Retinal pigment epithelial cell (primary cell): ENCODE measurements around the gene MAGEA9B.
"Not testable (repeated sequence)": the region's sequence is repeated elsewhere in the genome, so short reads cannot be mapped to it uniquely, and the experiment has no call there.

Experiments used
- DNase-seq: peaks from one replicate; pipeline ENCODE4 v3.0.0-alpha.2; 2010; ENCODE audit warnings: low read depth
- H3K4me3 ChIP-seq: 2 replicates; pipeline ENCODE4 v1.5.1; 2011; ENCODE audit warnings: mild to moderate bottlenecking, low read length, control low read depth, moderate library complexity
- TF ChIP-seq, protein P1 (sequence below): conservative IDR thresholded peaks from 2 replicates; pipeline ENCODE4 v1.5.1; 2011; ENCODE audit warnings: low read depth, low read length, control low read depth, inconsistent platforms

MAGEA9B gene

DNA sequence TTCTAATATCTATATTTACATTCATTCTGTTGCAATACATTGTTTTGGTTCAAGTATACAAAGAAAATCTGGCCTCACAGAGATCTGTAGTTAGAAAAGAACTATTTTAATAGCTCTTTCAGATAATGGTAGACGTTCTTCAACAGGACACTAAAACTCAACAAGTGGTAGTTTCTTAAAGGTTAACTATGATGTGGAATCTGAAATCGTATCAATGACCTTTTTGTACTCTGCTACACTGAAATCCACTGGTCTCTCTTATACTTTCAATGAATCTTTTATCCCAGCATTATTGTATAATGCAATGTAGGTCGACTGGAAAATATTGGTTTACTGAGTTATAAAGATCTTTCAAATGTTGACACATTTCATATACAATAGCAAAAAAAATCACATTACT is 31.6 kb upstream of the MAGEA9B start:
- H3K4me3 ChIP-seq: no peak overlapping the region
- DNase-seq: no peak
- TF ChIP-seq, protein P1, sequence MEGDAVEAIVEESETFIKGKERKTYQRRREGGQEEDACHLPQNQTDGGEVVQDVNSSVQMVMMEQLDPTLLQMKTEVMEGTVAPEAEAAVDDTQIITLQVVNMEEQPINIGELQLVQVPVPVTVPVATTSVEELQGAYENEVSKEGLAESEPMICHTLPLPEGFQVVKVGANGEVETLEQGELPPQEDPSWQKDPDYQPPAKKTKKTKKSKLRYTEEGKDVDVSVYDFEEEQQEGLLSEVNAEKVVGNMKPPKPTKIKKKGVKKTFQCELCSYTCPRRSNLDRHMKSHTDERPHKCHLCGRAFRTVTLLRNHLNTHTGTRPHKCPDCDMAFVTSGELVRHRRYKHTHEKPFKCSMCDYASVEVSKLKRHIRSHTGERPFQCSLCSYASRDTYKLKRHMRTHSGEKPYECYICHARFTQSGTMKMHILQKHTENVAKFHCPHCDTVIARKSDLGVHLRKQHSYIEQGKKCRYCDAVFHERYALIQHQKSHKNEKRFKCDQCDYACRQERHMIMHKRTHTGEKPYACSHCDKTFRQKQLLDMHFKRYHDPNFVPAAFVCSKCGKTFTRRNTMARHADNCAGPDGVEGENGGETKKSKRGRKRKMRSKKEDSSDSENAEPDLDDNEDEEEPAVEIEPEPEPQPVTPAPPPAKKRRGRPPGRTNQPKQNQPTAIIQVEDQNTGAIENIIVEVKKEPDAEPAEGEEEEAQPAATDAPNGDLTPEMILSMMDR: no peak

DNA sequence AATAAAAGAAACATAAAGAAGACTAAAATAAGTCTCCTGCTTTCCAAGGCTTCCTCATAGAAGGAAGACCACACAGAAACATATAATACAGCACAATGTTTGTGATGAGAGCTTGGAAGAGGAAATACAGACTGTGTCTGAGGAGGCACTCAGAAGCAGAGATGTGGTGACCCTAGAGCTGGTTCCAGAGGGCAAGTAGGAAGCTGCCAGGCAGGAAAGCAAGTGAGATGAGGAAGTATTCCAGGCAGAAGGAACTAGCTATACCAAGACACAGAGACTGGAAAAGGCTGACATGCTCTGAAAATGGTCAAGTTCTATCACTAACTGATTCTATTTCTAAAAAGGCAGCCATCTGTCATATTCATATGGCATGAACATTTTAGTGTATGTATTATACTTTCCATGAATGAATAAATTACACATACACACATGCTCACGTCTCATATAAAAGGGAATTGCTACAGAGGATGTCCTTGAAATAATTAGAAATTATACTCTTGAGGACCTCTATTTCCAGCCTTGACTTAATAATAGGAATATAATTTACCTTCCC is 24.4 kb upstream of the MAGEA9B start:
- TF ChIP-seq, protein P1: no peak
- DNase-seq: no peak
- H3K4me3 ChIP-seq: no peak overlapping the region

DNA sequence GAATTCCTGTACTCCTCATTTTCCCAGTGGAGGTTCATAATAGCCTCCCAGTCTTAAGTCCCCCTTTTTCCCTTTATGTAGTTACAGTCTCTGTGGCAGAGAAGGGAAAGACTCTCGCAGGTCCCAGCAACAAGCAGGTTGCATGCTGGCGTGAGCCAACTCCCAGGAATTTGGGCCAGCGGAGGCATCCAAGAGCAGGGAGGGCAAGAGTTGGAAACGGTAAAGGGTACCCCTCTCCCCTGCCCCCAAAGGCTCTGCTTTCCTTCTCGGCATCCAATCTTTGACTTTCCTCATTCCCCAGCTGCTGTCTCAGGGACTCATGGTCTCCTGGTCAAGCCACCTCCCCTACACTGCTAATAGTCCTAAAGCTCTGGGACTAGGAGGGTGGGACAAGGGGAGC is 23.3 kb upstream of the MAGEA9B start:
- no peak for DNase-seq
- TF ChIP-seq, protein P1: no peak

DNA sequence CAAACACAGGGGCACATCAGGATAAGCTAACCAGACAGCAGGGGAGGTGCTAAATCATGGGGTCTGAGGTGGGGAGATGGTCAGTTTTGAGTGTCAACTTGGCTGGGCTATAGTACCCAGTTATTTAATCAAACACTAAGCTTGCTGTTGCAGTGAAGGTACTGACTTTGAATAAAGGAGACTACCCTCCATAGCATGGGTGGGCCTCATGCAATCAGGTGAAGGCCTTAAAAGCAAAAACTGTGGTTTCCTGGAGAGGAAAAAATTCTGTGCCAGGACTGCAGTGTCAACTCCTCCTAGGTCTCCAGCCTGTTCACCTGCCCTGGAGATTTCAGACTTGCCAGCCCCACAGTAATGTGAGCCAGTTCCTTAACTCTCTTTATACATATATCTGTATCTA is 20.4 kb upstream of the MAGEA9B start:
- TF ChIP-seq, protein P1: no peak
- no peak overlapping the region for H3K4me3 ChIP-seq
- DNase-seq: no peak

More for the DNA sequence above, 23.3 kb upstream of the MAGEA9B start:
- H3K4me3 ChIP-seq: no peak overlapping the region

DNA sequence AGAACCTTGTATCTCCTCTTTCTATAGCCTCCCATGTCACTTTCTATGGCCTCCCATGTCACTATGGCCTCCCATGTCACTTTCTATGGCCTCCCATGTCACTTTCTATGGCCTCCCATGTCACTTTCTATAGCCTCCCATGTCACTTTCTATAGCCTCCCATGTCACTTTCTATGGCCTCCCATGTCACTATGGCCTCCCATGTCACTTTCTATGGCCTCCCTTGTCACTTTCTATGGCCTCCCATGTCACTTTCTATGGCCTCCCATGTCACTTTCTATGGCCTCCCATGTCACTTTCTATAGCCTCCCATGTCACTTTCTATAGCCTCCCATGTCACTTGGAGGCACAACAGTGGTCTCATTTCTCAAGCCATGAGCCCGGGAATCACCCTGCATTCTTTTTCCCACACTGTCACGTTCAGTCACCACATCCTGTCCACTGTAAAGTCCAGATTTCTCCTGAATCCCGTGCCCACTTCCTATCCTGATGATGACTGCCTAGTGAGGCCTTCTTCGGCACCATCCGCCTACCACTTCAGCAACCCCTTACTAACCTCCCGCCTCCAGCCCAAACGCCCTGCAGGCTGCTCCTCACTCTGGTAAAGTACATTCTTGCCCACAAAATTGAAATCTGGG is 18.1 kb upstream of the MAGEA9B start:
- DNase-seq, H3K4me3 ChIP-seq: not testable (repeated sequence)

DNA sequence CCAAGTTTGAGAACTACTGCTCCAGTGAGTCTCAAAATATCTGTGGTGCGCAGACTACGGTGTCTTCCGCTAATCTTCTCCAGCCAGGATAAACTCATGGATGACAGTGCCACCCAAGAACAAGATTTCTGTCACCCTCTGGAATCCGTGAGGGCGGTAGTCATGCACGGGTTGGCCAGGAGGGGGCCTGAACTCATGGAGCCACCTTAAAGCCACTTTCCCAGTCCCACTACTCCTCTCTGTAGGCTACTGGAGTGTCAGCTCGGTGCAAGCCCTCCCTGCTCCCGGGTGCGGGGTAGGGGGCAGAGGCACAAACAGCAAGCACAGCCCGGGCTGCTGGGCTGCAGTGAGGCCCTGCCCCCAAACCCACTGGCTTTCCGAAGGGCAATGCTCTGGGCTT is 11.3 kb upstream of the MAGEA9B start:
- not testable (repeated sequence) for DNase-seq, H3K4me3 ChIP-seq

DNA sequence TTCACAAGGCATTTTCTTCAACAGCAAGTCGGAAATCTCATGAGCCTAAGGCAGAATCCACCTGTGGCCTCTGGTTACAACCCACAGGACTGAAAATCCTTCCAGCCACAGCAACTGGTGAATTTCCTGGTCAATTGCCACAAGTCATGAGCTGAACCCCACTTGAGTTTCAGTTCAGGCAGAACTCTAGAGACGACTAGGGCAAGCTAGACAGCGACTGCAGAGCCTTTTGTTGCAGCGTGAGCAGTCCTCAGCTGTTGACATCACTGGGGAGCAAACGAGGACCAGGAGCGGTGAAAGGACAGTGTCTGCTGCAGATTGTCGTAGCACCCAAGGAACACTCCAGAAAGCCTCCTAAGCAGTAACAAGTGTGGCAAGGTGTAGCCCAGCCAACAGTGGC is 8.7 kb upstream of the MAGEA9B start:
- DNase-seq, H3K4me3 ChIP-seq: not testable (repeated sequence)

DNA sequence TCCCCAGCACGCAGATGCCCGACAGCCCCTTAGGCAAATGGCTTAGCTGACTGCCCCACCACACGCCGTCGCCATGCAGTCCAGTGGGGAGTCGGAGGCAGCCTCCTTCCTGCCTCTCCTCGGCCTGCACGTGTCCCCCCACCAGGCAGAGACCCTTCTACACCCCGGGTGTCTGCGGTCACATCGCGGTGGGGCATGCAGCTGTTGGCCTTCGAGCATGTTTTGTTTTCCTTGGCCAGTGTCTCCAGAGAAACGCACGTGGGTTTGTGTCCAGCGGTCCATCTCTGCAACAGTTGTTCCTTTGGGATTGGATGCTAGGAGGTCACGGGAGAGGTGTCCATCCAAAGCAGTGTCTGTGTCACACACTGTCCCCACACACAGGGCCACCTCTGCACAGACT is 8.0 kb upstream of the MAGEA9B start, which contains the start of gene HSFX2:
HSFX2 (minus strand) TSS at position 101 of the 400 bp plus-strand sequence. CDS start 614 bp downstream, outside the sequence.
- H3K4me3 ChIP-seq, DNase-seq: not testable (repeated sequence)

DNA sequence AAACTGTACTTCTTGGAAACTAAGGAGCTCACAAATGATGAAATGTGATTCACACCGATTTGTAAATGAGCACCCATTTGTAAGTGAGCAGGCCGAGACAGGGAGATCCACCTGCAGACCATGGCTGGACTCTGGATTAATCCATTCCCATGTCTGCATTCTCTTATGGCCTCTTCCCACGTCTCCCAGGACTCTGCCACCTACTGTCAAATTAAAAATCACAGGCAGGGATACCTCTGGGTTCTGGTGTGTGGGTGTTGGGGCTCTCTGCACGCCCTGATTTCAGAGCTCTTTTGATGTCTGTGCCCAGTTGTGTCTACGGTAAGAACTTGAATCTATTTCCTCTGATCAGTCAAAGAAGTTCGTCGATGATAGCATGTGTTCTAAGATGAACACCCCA is 3.7 kb upstream of the MAGEA9B start:
- H3K4me3 ChIP-seq, DNase-seq: not testable (repeated sequence)

DNA sequence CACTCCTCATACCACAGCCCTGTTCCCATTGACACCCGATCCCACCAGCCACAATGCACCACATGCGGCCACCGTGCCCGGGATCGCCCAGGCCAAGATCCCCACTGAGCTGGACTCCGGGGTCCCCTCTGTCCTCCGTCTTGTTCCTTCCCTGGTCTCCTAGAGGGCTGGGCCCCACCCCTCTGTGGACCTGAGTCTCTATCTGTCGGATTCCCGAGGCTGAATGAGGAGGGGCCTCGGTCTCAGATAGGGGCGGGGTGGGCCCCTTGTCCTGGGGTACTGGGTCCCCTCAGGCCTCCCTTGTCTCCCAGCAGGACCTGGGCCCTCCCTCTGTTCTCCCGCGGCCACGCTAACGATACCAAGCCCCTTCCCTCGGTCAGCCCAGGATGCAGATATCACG is 1.6 kb downstream of the MAGEA9B start:
- not testable (repeated sequence) for DNase-seq

DNA sequence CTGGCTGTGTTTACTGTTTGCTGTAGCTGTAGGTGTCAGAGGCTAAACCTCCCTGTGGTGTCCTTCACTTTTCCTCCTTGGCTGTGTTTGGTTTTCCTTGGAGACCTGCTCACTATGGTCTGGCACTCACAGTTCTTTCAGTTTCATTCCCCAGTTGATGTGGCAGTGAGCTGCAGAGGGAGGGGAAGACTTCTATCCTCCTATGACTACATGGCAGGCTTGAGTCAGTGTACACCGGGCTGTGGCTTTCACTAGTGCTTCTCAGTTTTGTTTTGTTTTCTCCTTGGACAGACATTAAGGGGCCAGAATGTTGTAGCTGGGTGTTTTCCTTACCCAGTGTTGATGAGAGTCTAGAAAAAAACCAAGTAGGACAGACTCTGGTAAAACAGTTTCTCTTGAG is 13.8 kb downstream of the MAGEA9B start:
- DNase-seq, H3K4me3 ChIP-seq: not testable (repeated sequence)

More for the DNA sequence above, 1.6 kb downstream of the MAGEA9B start:
- not testable (repeated sequence) for H3K4me3 ChIP-seq
